HEK293 (cell line): ENCODE data around the gene FGF10.

Experiments
- CTCF ChIA-PET: fragments of 350-600 bp; formaldehyde crosslinking; extraction: SDS; loops from one replicate; lab custom pipeline; 2021; ENCODE audit warnings: antibody characterized with exemption; lab: Yijun Ruan, JAX
- POLR2A ChIA-PET: fragments of 300-600 bp; formaldehyde crosslinking; extraction: SDS; loops from one replicate; lab custom pipeline; 2020; ENCODE audit warnings: antibody characterized with exemption, inconsistent platforms; lab: Yijun Ruan, JAX
- H3K27ac ChIP-seq: fragments of 200-500 bp; sonication (Bioruptor generic); 2 replicates; pipeline ENCODE4 v1.5.1; 2014; ENCODE audit warnings: low read depth, low read length, control low read depth, inconsistent platforms; ENCODE audit errors: extremely low read depth
- H3K36me3 ChIP-seq, 2 experiments: fragments of 200-500 bp in 1 of 2; sonication (Bioruptor generic) in 1 of 2; 1 replicate in 1 of 2; 2 replicates in 1 of 2; pipeline ENCODE4 v1.5.1; 2014 to 2017; ENCODE audit warnings: inconsistent platforms in 2 of 2, low read length in 2 of 2; ENCODE audit not compliant: control insufficient read depth in 2 of 2, insufficient read depth in 1 of 2
- H3K4me1 ChIP-seq: fragments of 200-500 bp; sonication (Bioruptor generic); 2 replicates; pipeline ENCODE4 v1.5.1; 2014; ENCODE audit warnings: mild to moderate bottlenecking, low read length, inconsistent platforms; ENCODE audit not compliant: control insufficient read depth, insufficient read depth
- H3K4me3 ChIP-seq: 2 replicates; pipeline ENCODE4 v1.5.1; 2011; ENCODE audit warnings: low read depth, mild to moderate bottlenecking, control low read depth, low read length, moderate library complexity
- H3K9me3 ChIP-seq: fragments of 200-500 bp; sonication (Bioruptor generic); 2 replicates; pipeline ENCODE4 v1.5.1; 2014; ENCODE audit warnings: low read depth, low read length, inconsistent platforms; ENCODE audit not compliant: control insufficient read depth, insufficient read depth
- KLF16 ChIP-seq: fragments of 450-650 bp; formaldehyde crosslinking; IDR thresholded peaks from 2 replicates; pipeline ENCODE4 v1.5.1; 2017; ENCODE audit warnings: missing biosample characterization, missing genetic modification characterization
- OSR2 ChIP-seq: fragments of 450-650 bp; formaldehyde crosslinking; IDR thresholded peaks from 2 replicates; pipeline ENCODE4 v1.5.1; 2016; ENCODE audit warnings: missing biosample characterization, missing genetic modification characterization
- SP7 ChIP-seq: fragments of 450-650 bp; formaldehyde crosslinking; IDR thresholded peaks from 2 replicates; pipeline ENCODE4 v1.5.1; 2016; ENCODE audit warnings: missing biosample characterization, missing genetic modification characterization
- ZBTB1 ChIP-seq: fragments of 450-650 bp; formaldehyde crosslinking; IDR thresholded peaks from 2 replicates; pipeline ENCODE4 v1.5.1; 2016; ENCODE audit warnings: missing biosample characterization, missing genetic modification characterization
- ZBTB7A ChIP-seq: fragments of 450-650 bp; formaldehyde crosslinking; IDR thresholded peaks from 2 replicates; pipeline ENCODE4 v1.5.1; 2016; ENCODE audit warnings: low read depth, missing biosample characterization, missing genetic modification characterization
- ZBTB8A ChIP-seq: fragments of 450-650 bp; formaldehyde crosslinking; IDR thresholded peaks from 2 replicates; pipeline ENCODE4 v1.5.1; 2016; ENCODE audit warnings: missing biosample characterization, missing genetic modification characterization
- ZNF19 ChIP-seq: fragments of 450-650 bp; formaldehyde crosslinking; IDR thresholded peaks from 2 replicates; pipeline ENCODE4; 2016; ENCODE audit warnings: missing biosample characterization, missing genetic modification characterization, low read depth
- ZNF2 ChIP-seq: fragments of 450-650 bp; formaldehyde crosslinking; IDR thresholded peaks from 2 replicates; pipeline ENCODE4 v1.5.1; 2016; ENCODE audit warnings: missing biosample characterization, missing genetic modification characterization
- ZNF549 ChIP-seq: fragments of 450-650 bp; IDR thresholded peaks from 2 replicates; pipeline ENCODE4 v1.5.1; 2018; ENCODE audit warnings: missing biosample characterization, missing genetic modification characterization, mild to moderate bottlenecking, inconsistent platforms, moderate library complexity
- ZNF610 ChIP-seq: fragments of 450-650 bp; formaldehyde crosslinking; IDR thresholded peaks from 2 replicates; pipeline ENCODE4 v1.5.1; 2016; ENCODE audit warnings: missing biosample characterization, missing genetic modification characterization, borderline replicate concordance
- ZSCAN16 ChIP-seq: fragments of 450-650 bp; formaldehyde crosslinking; IDR thresholded peaks from 2 replicates; pipeline ENCODE4 v1.5.1; 2016; ENCODE audit warnings: missing biosample characterization, missing genetic modification characterization
- TF ChIP-seq, protein P1 (sequence below): fragments of 450-650 bp; formaldehyde crosslinking; IDR thresholded peaks from 2 replicates; pipeline ENCODE4 v1.5.1; 2016; ENCODE audit warnings: missing biosample characterization, missing genetic modification characterization
- TF ChIP-seq, protein P2 (sequence below): fragments of 450-650 bp; formaldehyde crosslinking; IDR thresholded peaks from 2 replicates; pipeline ENCODE4 v1.5.1; 2017; ENCODE audit warnings: missing biosample characterization, missing genetic modification characterization
- TF ChIP-seq, protein P3 (sequence below): fragments of 450-650 bp; formaldehyde crosslinking; IDR thresholded peaks from 2 replicates; pipeline ENCODE4 v1.5.1; 2016; ENCODE audit warnings: missing biosample characterization, missing genetic modification characterization
- TF ChIP-seq, protein P4 (sequence below): fragments of 450-650 bp; formaldehyde crosslinking; IDR thresholded peaks from 2 replicates; pipeline ENCODE4 v1.5.1; 2016; ENCODE audit warnings: missing biosample characterization, missing genetic modification characterization, borderline replicate concordance

FGF10 gene

DNA sequence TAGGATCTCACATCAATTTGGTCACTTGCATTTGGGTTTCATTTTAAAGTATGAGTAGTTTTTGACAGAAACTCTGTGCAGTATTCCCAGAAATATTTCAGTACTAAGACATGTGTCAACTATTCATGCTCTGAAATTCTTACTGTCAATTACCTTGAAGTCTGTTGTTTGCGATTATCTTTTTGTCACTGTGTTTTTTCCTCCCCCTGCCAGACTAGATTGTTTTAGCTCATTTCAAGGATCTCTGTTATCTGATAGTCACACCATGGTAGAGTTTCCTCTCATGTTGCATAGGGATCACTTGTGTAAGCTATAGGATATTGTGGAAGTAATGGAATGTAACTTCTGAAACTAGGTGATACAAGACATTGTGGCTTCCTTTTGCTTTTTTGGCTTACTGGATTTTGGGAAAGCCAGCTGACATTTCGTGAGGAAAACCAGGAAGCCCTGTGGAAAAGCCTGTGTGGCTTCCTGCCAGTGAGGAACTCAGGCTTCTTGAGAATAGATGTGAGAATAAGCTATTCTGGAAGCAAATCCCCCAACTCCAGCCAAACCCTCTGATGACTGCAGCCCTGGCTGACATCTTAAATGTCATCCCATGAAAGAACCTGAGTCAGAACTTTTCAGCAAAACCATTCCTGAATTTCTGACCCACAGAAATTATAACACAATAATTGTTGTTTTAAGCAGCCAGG, 122.2 kb downstream of the FGF10 start:
- TF ChIP-seq, protein P1, sequence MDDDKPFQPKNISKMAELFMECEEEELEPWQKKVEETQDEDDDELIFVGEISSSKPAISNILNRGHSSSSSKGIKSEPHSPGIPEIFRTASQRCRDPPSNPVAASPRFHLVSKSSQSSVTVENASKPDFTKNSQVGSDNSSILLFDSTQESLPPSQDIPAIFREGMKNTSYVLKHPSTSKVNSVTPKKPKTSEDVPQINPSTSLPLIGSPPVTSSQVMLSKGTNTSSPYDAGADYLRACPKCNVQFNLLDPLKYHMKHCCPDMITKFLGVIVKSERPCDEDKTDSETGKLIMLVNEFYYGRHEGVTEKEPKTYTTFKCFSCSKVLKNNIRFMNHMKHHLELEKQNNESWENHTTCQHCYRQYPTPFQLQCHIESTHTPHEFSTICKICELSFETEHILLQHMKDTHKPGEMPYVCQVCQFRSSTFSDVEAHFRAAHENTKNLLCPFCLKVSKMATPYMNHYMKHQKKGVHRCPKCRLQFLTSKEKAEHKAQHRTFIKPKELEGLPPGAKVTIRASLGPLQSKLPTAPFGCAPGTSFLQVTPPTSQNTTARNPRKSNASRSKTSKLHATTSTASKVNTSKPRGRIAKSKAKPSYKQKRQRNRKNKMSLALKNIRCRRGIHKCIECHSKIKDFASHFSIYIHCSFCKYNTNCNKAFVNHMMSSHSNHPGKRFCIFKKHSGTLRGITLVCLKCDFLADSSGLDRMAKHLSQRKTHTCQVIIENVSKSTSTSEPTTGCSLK, result no peak
- TF ChIP-seq ZBTB8A (no peak), OSR2 (tag by site-specific recombination) (no peak), ZBTB7A (tag by site-specific recombination) (no peak)
- Histone ChIP-seq H3K36me3 (no peaks in the 10 kb centered on the region), H3K27ac (no peak overlapping the region), H3K4me1 (no peaks in the 10 kb centered on the region), H3K4me3 (no peak overlapping the region), H3K9me3 (no peaks in the 10 kb centered on the region)
- POLR2A ChIA-PET, result no interaction called here
- CTCF ChIA-PET, result no interaction called here

DNA sequence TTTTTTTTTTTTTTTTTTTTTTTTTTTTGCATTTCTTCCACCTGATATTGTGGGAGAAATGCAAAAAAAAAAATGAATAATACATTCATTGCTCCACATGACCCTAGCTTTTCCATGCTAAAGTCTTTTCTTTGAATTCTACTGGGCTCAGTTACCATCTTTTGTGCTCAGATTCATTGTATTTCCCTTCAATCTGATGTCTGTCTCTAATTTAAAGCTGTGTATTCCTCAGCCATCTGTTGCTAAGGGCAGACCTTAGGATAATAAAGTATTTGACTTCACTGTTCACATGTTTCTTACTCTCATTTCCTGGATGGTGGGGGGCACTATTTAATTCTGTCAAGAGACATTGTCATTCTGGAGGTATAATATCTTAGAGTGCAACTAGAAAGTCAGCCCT, 123.5 kb downstream of the FGF10 start:
- TF ChIP-seq SP7 (tag by site-specific recombination), result no peak
- CTCF ChIA-PET, result no interaction called here

DNA sequence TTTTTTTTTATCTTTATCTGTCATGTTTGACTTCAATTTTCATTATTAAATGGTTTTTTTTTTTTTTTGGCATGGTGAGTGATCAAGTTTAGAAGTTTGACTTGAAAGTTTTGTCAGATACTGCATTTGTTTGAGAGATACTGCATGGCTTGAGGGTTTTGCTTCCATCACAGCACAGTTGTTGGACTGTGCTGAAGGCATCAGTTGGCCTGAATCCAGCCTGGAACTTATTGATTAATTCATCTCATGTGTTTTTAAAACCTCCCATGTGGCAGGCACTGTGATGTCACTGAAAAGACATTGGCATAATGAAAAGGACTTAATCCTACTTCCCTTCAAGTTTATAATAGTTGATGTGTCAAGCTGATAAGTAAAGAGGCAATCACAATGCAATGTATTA, 128.4 kb downstream of the FGF10 start:
- Histone ChIP-seq H3K4me3 (no peak overlapping the region), H3K36me3 (no peaks in the 10 kb centered on the region), H3K4me1 (no peaks in the 10 kb centered on the region), H3K27ac (no peak overlapping the region), H3K9me3 (no peaks in the 10 kb centered on the region)
- POLR2A ChIA-PET, result interaction anchor here (0.7 kb wide), 1 partner anchor 412 kb away, joined by 3 read pairs; no protein-coding TSS in a partner anchor
- TF ChIP-seq, protein P2, sequence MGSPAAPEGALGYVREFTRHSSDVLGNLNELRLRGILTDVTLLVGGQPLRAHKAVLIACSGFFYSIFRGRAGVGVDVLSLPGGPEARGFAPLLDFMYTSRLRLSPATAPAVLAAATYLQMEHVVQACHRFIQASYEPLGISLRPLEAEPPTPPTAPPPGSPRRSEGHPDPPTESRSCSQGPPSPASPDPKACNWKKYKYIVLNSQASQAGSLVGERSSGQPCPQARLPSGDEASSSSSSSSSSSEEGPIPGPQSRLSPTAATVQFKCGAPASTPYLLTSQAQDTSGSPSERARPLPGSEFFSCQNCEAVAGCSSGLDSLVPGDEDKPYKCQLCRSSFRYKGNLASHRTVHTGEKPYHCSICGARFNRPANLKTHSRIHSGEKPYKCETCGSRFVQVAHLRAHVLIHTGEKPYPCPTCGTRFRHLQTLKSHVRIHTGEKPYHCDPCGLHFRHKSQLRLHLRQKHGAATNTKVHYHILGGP (tag by site-specific recombination), result no peak
- TF ChIP-seq, protein P3, sequence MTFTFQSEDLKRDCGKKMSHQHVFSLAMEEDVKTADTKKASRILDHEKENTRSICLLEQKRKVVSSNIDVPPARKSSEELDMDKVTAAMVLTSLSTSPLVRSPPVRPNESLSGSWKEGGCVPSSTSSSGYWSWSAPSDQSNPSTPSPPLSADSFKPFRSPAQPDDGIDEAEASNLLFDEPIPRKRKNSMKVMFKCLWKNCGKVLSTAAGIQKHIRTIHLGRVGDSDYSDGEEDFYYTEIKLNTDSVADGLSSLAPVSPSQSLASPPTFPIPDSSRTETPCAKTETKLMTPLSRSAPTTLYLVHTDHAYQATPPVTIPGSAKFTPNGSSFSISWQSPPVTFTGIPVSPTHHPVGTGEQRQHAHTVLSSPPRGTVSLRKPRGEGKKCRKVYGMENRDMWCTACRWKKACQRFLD, result no peak
- TF ChIP-seq ZNF610 (tag by site-specific recombination) (no peak), ZNF549 (no peak), KLF16 (tag by site-specific recombination) (no peak), ZNF2 (tag by site-specific recombination) (no peak), ZBTB1 (tag by site-specific recombination) (no peak), ZSCAN16 (tag by site-specific recombination) (no peak), ZNF19 (no peak)
- TF ChIP-seq, protein P4, sequence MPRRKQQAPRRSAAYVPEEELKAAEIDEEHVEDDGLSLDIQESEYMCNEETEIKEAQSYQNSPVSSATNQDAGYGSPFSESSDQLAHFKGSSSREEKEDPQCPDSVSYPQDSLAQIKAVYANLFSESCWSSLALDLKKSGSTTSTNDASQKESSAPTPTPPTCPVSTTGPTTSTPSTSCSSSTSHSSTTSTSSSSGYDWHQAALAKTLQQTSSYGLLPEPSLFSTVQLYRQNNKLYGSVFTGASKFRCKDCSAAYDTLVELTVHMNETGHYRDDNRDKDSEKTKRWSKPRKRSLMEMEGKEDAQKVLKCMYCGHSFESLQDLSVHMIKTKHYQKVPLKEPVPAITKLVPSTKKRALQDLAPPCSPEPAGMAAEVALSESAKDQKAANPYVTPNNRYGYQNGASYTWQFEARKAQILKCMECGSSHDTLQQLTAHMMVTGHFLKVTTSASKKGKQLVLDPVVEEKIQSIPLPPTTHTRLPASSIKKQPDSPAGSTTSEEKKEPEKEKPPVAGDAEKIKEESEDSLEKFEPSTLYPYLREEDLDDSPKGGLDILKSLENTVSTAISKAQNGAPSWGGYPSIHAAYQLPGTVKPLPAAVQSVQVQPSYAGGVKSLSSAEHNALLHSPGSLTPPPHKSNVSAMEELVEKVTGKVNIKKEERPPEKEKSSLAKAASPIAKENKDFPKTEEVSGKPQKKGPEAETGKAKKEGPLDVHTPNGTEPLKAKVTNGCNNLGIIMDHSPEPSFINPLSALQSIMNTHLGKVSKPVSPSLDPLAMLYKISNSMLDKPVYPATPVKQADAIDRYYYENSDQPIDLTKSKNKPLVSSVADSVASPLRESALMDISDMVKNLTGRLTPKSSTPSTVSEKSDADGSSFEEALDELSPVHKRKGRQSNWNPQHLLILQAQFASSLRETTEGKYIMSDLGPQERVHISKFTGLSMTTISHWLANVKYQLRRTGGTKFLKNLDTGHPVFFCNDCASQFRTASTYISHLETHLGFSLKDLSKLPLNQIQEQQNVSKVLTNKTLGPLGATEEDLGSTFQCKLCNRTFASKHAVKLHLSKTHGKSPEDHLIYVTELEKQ (tag by site-specific recombination), result no peak
- CTCF ChIA-PET, result no interaction called here

More for the DNA sequence above, 123.5 kb downstream of the FGF10 start:
- no peak overlapping the region for H3K4me3 ChIP-seq
- H3K4me1 ChIP-seq, result no peaks in the 10 kb centered on the region
- no peak overlapping the region for H3K27ac ChIP-seq
- H3K36me3 ChIP-seq, result no peaks in the 10 kb centered on the region
- H3K9me3 ChIP-seq, result no peaks in the 10 kb centered on the region
- POLR2A ChIA-PET, result interaction anchor here (0.7 kb wide), 1 partner anchor 414 kb away, joined by 4 read pairs; no protein-coding TSS in a partner anchor
